ENCODE results near the gene TUSC2. TPM values are rescaled to one million over a fixed set of nuclear protein-coding genes. Genes with fewer than 3 reads are reported as not detected.

Gene TUSC2
- total and polyA plus RNA-seq, 2 donors (not counting 1 experiment from before 2014, with no cell fraction given): 28.2 to 29.3 TPM

- H3K4me3 Mint-ChIP-seq: peak overlapping the region; percentile 99
- peak overlapping the region; percentile 100 for H3K27ac Mint-ChIP-seq
- Histone ChIP-seq H3K4me1 (ENCODE audit: control insufficient read depth in 2 of 2, insufficient read depth in 2 of 2, low read length in 2 of 2) (peaks cover 31 to 47% of the 10 kb centered on the region in 2 donors), H3K9ac (ENCODE audit: low read length) (peak overlapping the region; percentile 99), H3K79me2 (ENCODE audit: control insufficient read depth, insufficient read depth, low read length) (peaks cover 62% of the 10 kb centered on the region), H3K4me2 (replicated peaks; ENCODE audit: low read depth, low read length, poor library complexity, severe bottlenecking) (peak overlapping the region; percentile 99), H3K9me3 (ENCODE audit: control extremely low read depth in 1 of 3, control insufficient read depth in 2 of 3, insufficient read depth in 1 of 3, low read length in 2 of 3) (no peaks in the 10 kb centered on the region), H3K27ac (ENCODE audit: low read length in 2 of 2) (peak overlapping the region; percentile 85 to 93), H3K27me3 (replicated peaks in 1 of 4; ENCODE audit: control extremely low read depth in 1 of 4, control insufficient read depth in 3 of 4, insufficient read depth in 4 of 4, low read length in 3 of 4) (no peaks in the 10 kb centered on the region), H3K36me3 (replicated peaks in 1 of 2; ENCODE audit: control extremely low read depth in 1 of 2, control insufficient read depth in 1 of 2, extremely low read depth in 1 of 2, insufficient read depth in 2 of 2, low read length in 1 of 2) (peaks cover 0 to 48% of the 10 kb centered on the region in 2 experiments), H2AFZ (ENCODE audit: insufficient read depth, low read depth, low read length, poor library complexity, severe bottlenecking) (peak overlapping the region; percentile 94), H4K20me1 (ENCODE audit: control insufficient read depth, insufficient read depth, low read length, poor library complexity, severe bottlenecking) (peaks cover 57% of the 10 kb centered on the region), H3K4me3 (ENCODE audit: control extremely low read depth in 1 of 5, extremely low read depth in 1 of 5, insufficient read depth in 1 of 5, low read depth in 2 of 5, low read length in 4 of 5) (peak overlapping the region; percentile 71 to 98 (median 91))
- intact Hi-C loops (cut with micrococcal nuclease): loop anchor here (1.0 to 2.0 kb wide), 3 partner anchors 13 to 22 kb away; partner anchors contain the start of gene TUSC2
- H3K9me3 Mint-ChIP-seq (ENCODE audit: insufficient read depth): no peaks in the 10 kb centered on the region
- TF ChIP-seq, protein P1, sequence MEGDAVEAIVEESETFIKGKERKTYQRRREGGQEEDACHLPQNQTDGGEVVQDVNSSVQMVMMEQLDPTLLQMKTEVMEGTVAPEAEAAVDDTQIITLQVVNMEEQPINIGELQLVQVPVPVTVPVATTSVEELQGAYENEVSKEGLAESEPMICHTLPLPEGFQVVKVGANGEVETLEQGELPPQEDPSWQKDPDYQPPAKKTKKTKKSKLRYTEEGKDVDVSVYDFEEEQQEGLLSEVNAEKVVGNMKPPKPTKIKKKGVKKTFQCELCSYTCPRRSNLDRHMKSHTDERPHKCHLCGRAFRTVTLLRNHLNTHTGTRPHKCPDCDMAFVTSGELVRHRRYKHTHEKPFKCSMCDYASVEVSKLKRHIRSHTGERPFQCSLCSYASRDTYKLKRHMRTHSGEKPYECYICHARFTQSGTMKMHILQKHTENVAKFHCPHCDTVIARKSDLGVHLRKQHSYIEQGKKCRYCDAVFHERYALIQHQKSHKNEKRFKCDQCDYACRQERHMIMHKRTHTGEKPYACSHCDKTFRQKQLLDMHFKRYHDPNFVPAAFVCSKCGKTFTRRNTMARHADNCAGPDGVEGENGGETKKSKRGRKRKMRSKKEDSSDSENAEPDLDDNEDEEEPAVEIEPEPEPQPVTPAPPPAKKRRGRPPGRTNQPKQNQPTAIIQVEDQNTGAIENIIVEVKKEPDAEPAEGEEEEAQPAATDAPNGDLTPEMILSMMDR (IDR thresholded peaks at IDR 0.05): no peak
- no peak for TF ChIP-seq EZH2 (IDR thresholded peaks at IDR 0.05; ENCODE audit: borderline replicate concordance, insufficient read depth, low read depth, low read length, poor library complexity, severe bottlenecking)
- ATAC-seq (ENCODE audit: low read depth) (no peak), DNase-seq (no peak)
- peaks cover 52% of the 10 kb centered on the region for H3K4me1 Mint-ChIP-seq
- no peaks in the 10 kb centered on the region for H3K27me3 Mint-ChIP-seq
- CTCF ChIA-PET: interaction anchor here (0.7 to 5.3 kb wide), 12 partner anchors 10 to 303 kb away, joined by 3 to 104 read pairs (median 4); partner anchors contain the start of genes HEMK1, HYAL3, NAA80 and RASSF1
- POLR2A ChIA-PET: interaction anchor here (1.3 to 7.4 kb wide), 8 partner anchors 9 to 219 kb away, joined by 4 to 96 read pairs (median 9); partner anchors contain the start of genes C3orf18, HEMK1, HYAL3 and NAA80
- WGBS (ENCODE audit: insufficient coverage): 15% methylated on average over 7 of the region's 7 CpGs
Measured at GRCh38 chr3:50350213-50350526, 22.1 kb upstream of the TUSC2 start.

- Histone ChIP-seq H3K27me3 (replicated peaks in 1 of 4; ENCODE audit: control extremely low read depth in 1 of 4, control insufficient read depth in 3 of 4, insufficient read depth in 4 of 4, low read length in 3 of 4) (no peaks in the 10 kb centered on the region), H2AFZ (ENCODE audit: insufficient read depth, low read depth, low read length, poor library complexity, severe bottlenecking) (no peak overlapping the region), H3K4me1 (ENCODE audit: control insufficient read depth in 2 of 2, insufficient read depth in 2 of 2, low read length in 2 of 2) (peaks cover 32 to 50% of the 10 kb centered on the region in 2 donors), H3K27ac (ENCODE audit: low read length in 2 of 2) (peak overlapping the region in 1 of 2 donors; percentile 51), H3K9ac (ENCODE audit: low read length) (no peak overlapping the region), H3K4me3 (ENCODE audit: control extremely low read depth in 1 of 5, extremely low read depth in 1 of 5, insufficient read depth in 1 of 5, low read depth in 2 of 5, low read length in 4 of 5) (no peak overlapping the region), H3K36me3 (replicated peaks in 1 of 2; ENCODE audit: control extremely low read depth in 1 of 2, control insufficient read depth in 1 of 2, extremely low read depth in 1 of 2, insufficient read depth in 2 of 2, low read length in 1 of 2) (peaks cover 0 to 22% of the 10 kb centered on the region in 2 experiments), H3K79me2 (ENCODE audit: control insufficient read depth, insufficient read depth, low read length) (peaks cover 50% of the 10 kb centered on the region), H3K9me3 (ENCODE audit: control extremely low read depth in 1 of 3, control insufficient read depth in 2 of 3, insufficient read depth in 1 of 3, low read length in 2 of 3) (no peaks in the 10 kb centered on the region), H4K20me1 (ENCODE audit: control insufficient read depth, insufficient read depth, low read length, poor library complexity, severe bottlenecking) (peaks cover 32% of the 10 kb centered on the region), H3K4me2 (replicated peaks; ENCODE audit: low read depth, low read length, poor library complexity, severe bottlenecking) (no peak overlapping the region)
- H3K9me3 Mint-ChIP-seq (ENCODE audit: insufficient read depth): no peaks in the 10 kb centered on the region
- ATAC-seq (ENCODE audit: low read depth) (peak; percentile 18), DNase-seq (peak; percentile 87)
- ChIA-PET CTCF (interaction anchor here (0.6 to 5.3 kb wide), 22 partner anchors 10 to 928 kb away, joined by 3 to 104 read pairs (median 3); partner anchors contain the start of genes CISH, HEMK1, HYAL3 and IFRD2), POLR2A (interaction anchor here (0.5 to 1.2 kb wide), 4 partner anchors 8 to 72 kb away, joined by 3 to 6 read pairs (median 4); no protein-coding TSS in a partner anchor)
- intact Hi-C loops (cut with micrococcal nuclease): loop anchor here (1.0 to 5.0 kb wide), 2 partner anchors 203 to 265 kb away; partner anchors contain the start of gene CISH
- no peak for TF ChIP-seq EZH2 (IDR thresholded peaks at IDR 0.05; ENCODE audit: borderline replicate concordance, insufficient read depth, low read depth, low read length, poor library complexity, severe bottlenecking)
- TF ChIP-seq, protein P1 (IDR thresholded peaks at IDR 0.05): peak; percentile 72
- H3K4me1 Mint-ChIP-seq: peaks cover 54% of the 10 kb centered on the region
- no peak overlapping the region for H3K4me3 Mint-ChIP-seq
- H3K27me3 Mint-ChIP-seq: no peaks in the 10 kb centered on the region
- 98% methylated on average over 4 of the region's 14 CpGs for WGBS (ENCODE audit: insufficient coverage)
- H3K27ac Mint-ChIP-seq: peak overlapping the region; percentile 65
Measured at GRCh38 chr3:50347187-50347813, 19.3 kb upstream of the TUSC2 start.
